Diencephalon (tissue), 1 donor: ENCODE results near the gene BCKDHB. TPM values are rescaled to one million over a fixed set of nuclear protein-coding genes. Genes with fewer than 3 reads are reported as not detected.

Source experiments
- total RNA-seq: library from RNA; depleted of rRNA; stranded (reverse); fragments of >200 nt; gene quantifications from one replicate; pipeline ENCODE4 v1.2.3, GENCODE V29; 2014

Gene BCKDHB
- total RNA-seq, result 30.7 TPM

GRCh38 chr6:80106418-80107235, at the start of gene BCKDHB:
BCKDHB (plus strand) TSS chr6:80106671; CDS start chr6:80106694, 23 bp downstream.

Other genes with a start within 250 kb of the BCKDHB start
- 73.6 TPM for gene ELOVL4, start 159.1 kb upstream of the BCKDHB start, total RNA-seq
- 10.1 TPM for gene TTK, start 102.0 kb upstream of the BCKDHB start, total RNA-seq